CD14-positive monocyte (primary cell): Measurements from ENCODE around the gene VPS33A. TPM values are rescaled to one million over a fixed set of nuclear protein-coding genes. Genes with fewer than 3 reads are reported as not detected.

Experiments
- DNase-seq, 3 donors: peaks; one replicate each; pipeline ENCODE4 v3.0.0-alpha.2; 2011 to 2022
- H2AFZ ChIP-seq: 2 replicates; pipeline ENCODE4 v1.6.0; 2012; ENCODE audit warnings: mild to moderate bottlenecking, low read depth, low read length, inconsistent platforms; ENCODE audit not compliant: insufficient read depth, poor library complexity, severe bottlenecking
- H3K27ac ChIP-seq, 2 donors: 1 replicate in 1 of 2; 2 replicates in 1 of 2; pipeline ENCODE4 v1.5.1; 2012 to 2013; ENCODE audit warnings: low read length in 2 of 2, control low read depth in 1 of 2, inconsistent platforms in 1 of 2, low read depth in 1 of 2, mild to moderate bottlenecking in 1 of 2
- H3K27me3 ChIP-seq, 2 donors: one replicate each; pipeline versions ENCODE4 v1.6.0 to v1.6.1; 2011 to 2013; ENCODE audit warnings: low read length in 2 of 2; ENCODE audit not compliant: control insufficient read depth in 2 of 2, insufficient read depth in 2 of 2
- H3K36me3 ChIP-seq, 2 donors: replicated peaks in 1 of 2; 1 replicate in 1 of 2; 2 replicates in 1 of 2; pipeline versions ENCODE4 v1.5.1 to v1.6.1; 2012 to 2013; ENCODE audit warnings: low read length in 2 of 2, control low read depth in 1 of 2, inconsistent platforms in 1 of 2, mild to moderate bottlenecking in 1 of 2; ENCODE audit not compliant: insufficient read depth in 2 of 2, control insufficient read depth in 1 of 2
- H3K4me1 ChIP-seq, 2 donors: 1 replicate in 1 of 2; 2 replicates in 1 of 2; pipeline versions ENCODE4 v1.5.1 to v1.6.1; 2012 to 2013; ENCODE audit warnings: low read length in 2 of 2, control low read depth in 1 of 2, inconsistent platforms in 1 of 2, mild to moderate bottlenecking in 1 of 2, moderate library complexity in 1 of 2; ENCODE audit not compliant: insufficient read depth in 2 of 2, control insufficient read depth in 1 of 2
- H3K4me2 ChIP-seq: replicated peaks from 2 replicates; pipeline ENCODE3; 2012; ENCODE audit warnings: low read length, moderate library complexity, mild to moderate bottlenecking; ENCODE audit not compliant: poor library complexity, severe bottlenecking; ENCODE audit errors: extremely low read depth
- H3K4me3 ChIP-seq, 3 experiments: fragments of 200-600 bp in 1 of 3; sonication (generic) in 1 of 3; replicated peaks in 1 of 3; 1 replicate in 2 of 3; 2 replicates in 1 of 3; pipeline ENCODE4 v1.5.1; 2011 to 2013; ENCODE audit warnings: low read length in 3 of 3, mild to moderate bottlenecking in 3 of 3, control low read depth in 2 of 3, low read depth in 2 of 3, inconsistent platforms in 1 of 3, moderate library complexity in 1 of 3
- H3K79me2 ChIP-seq: 2 replicates; pipeline ENCODE4 v1.6.0; 2012; ENCODE audit warnings: mild to moderate bottlenecking, control low read depth, inconsistent platforms, low read length, moderate library complexity; ENCODE audit not compliant: insufficient read depth
- H3K9ac ChIP-seq: 2 replicates; pipeline ENCODE4 v1.6.0; 2017; ENCODE audit warnings: low read length, mild to moderate bottlenecking; ENCODE audit not compliant: insufficient read depth, poor library complexity, severe bottlenecking
- H3K9me3 ChIP-seq, 2 donors: replicated peaks in 1 of 2; 1 replicate in 1 of 2; 2 replicates in 1 of 2; pipeline versions ENCODE4 v1.5.1 to v1.6.1; 2012 to 2013; ENCODE audit warnings: low read length in 2 of 2, control low read depth in 1 of 2; ENCODE audit not compliant: control insufficient read depth in 1 of 2, insufficient read depth in 1 of 2
- H4K20me1 ChIP-seq: 2 replicates; pipeline ENCODE4 v1.6.0; 2012; ENCODE audit warnings: mild to moderate bottlenecking, low read length, control low read depth, moderate library complexity; ENCODE audit not compliant: insufficient read depth
- H3K27ac Mint-ChIP-seq, 7 donors: one replicate each; pipeline ENCODE4 v1.8.0; 2020; ENCODE audit warnings: mild to moderate bottlenecking in 7 of 7, mixed read lengths in 7 of 7, moderate library complexity in 6 of 7, inconsistent platforms in 2 of 7
- H3K27me3 Mint-ChIP-seq, 3 donors: one replicate each; pipeline ENCODE4 v1.8.0; 2021 to 2022; ENCODE audit warnings: low read depth in 3 of 3, mild to moderate bottlenecking in 3 of 3, mixed read lengths in 3 of 3, moderate library complexity in 3 of 3, inconsistent platforms in 1 of 3
- H3K36me3 Mint-ChIP-seq, 2 donors: one replicate each; pipeline ENCODE4 v1.8.0; 2020; ENCODE audit warnings: mixed read lengths in 2 of 2, inconsistent platforms in 1 of 2, mild to moderate bottlenecking in 1 of 2
- H3K4me1 Mint-ChIP-seq: one replicate; pipeline ENCODE4 v1.8.0; 2020; ENCODE audit warnings: mild to moderate bottlenecking, mixed read lengths
- H3K4me3 Mint-ChIP-seq, 2 donors: one replicate each; pipeline ENCODE4 v1.8.0; 2020; ENCODE audit warnings: mild to moderate bottlenecking in 2 of 2, mixed read lengths in 2 of 2, moderate library complexity in 1 of 2
- H3K9me3 Mint-ChIP-seq, 7 donors: one replicate each; pipeline ENCODE4 v1.8.0; 2020 to 2022; ENCODE audit warnings: mixed read lengths in 7 of 7, mild to moderate bottlenecking in 6 of 7, moderate library complexity in 6 of 7, inconsistent platforms in 2 of 7
- WGBS: methylation state at CpG from one replicate; pipeline ENCODE4 v1.1.5; 2013; ENCODE audit warnings: missing lambda C conversion rate; ENCODE audit not compliant: insufficient coverage; 5-methylcytosine and 5-hydroxymethylcytosine counted together
- intact Hi-C, 2 donors: fragments of 100-400 bp; cut with micrococcal nuclease; formaldehyde crosslinking; loops; one replicate each; pipeline versions ENCODE4 v1.15.0 to v1.15.1; 2023
- polyA plus RNA-seq, 3 donors: library from polyadenylated mRNA; depleted of rRNA in 1 of 3; unstranded in 2 of 3; stranded (reverse) in 1 of 3; fragments of 300-500 nt in 2 of 3; fragments of >200 nt in 1 of 3; fragmentation: Illumina TruSeq in 2 of 3; gene quantifications; 1 replicate in 2 of 3; 2 replicates in 1 of 3; pipeline ENCODE4 v1.2.3, GENCODE V29; 2012 to 2021
- TF ChIP-seq, protein P1 (sequence below): fragments of 200-600 bp; IDR thresholded peaks from one replicate; pipeline ENCODE4 v1.8.0; 2022; ENCODE audit warnings: antibody characterized with exemption, mild to moderate bottlenecking

VPS33A gene
- polyA plus RNA-seq, 3 donors = 15.3 to 33.1 (median 32.9) TPM

- no peaks in the 10 kb centered on the region for H3K36me3 ChIP-seq
- H3K4me2 ChIP-seq = no peak overlapping the region
- TF ChIP-seq, protein P1, sequence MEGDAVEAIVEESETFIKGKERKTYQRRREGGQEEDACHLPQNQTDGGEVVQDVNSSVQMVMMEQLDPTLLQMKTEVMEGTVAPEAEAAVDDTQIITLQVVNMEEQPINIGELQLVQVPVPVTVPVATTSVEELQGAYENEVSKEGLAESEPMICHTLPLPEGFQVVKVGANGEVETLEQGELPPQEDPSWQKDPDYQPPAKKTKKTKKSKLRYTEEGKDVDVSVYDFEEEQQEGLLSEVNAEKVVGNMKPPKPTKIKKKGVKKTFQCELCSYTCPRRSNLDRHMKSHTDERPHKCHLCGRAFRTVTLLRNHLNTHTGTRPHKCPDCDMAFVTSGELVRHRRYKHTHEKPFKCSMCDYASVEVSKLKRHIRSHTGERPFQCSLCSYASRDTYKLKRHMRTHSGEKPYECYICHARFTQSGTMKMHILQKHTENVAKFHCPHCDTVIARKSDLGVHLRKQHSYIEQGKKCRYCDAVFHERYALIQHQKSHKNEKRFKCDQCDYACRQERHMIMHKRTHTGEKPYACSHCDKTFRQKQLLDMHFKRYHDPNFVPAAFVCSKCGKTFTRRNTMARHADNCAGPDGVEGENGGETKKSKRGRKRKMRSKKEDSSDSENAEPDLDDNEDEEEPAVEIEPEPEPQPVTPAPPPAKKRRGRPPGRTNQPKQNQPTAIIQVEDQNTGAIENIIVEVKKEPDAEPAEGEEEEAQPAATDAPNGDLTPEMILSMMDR = no peak
- peaks cover 11 to 21% of the 10 kb centered on the region in 2 donors for H3K4me1 ChIP-seq
- DNase-seq = no peak
- no peak overlapping the region for H3K4me3 ChIP-seq
- no peak overlapping the region for H2AFZ ChIP-seq
- peaks cover 0 to 18% (median 8%) of the 10 kb centered on the region in 7 donors for H3K9me3 Mint-ChIP-seq
- peaks cover 48 to 69% (median 50%) of the 10 kb centered on the region in 3 donors for H3K27me3 Mint-ChIP-seq
- H3K27me3 ChIP-seq = peaks cover 21 to 39% of the 10 kb centered on the region in 2 donors
- peaks cover 0 to 1% of the 10 kb centered on the region in 2 donors for H3K36me3 Mint-ChIP-seq
- no peak overlapping the region for H3K9ac ChIP-seq
- peaks cover 23% of the 10 kb centered on the region for H3K4me1 Mint-ChIP-seq
- H3K9me3 ChIP-seq = peaks cover 0 to 19% of the 10 kb centered on the region in 2 donors
- H3K27ac Mint-ChIP-seq = no peak overlapping the region
- H4K20me1 ChIP-seq = no peaks in the 10 kb centered on the region
- intact Hi-C loops = no loop called here
- H3K79me2 ChIP-seq = no peaks in the 10 kb centered on the region
- no peak overlapping the region for H3K27ac ChIP-seq
- H3K4me3 Mint-ChIP-seq = no peak overlapping the region
- 91% methylated on average over 12 of the region's 24 CpGs for WGBS
Observed at GRCh38 chr12:122200541-122201175, 65.6 kb downstream of the VPS33A start.

- no peak overlapping the region for H3K9ac ChIP-seq
- H3K79me2 ChIP-seq = no peaks in the 10 kb centered on the region
- Mint-ChIP-seq H3K27me3 (peaks cover 39 to 60% (median 42%) of the 10 kb centered on the region in 3 donors), H3K9me3 (peaks cover 0 to 12% (median 8%) of the 10 kb centered on the region in 7 donors), H3K4me1 (peaks cover 15% of the 10 kb centered on the region), H3K4me3 (no peak overlapping the region), H3K36me3 (peaks cover 0 to 1% of the 10 kb centered on the region in 2 donors), H3K27ac (no peak overlapping the region)
- H3K36me3 ChIP-seq = no peaks in the 10 kb centered on the region
- peaks cover 0 to 10% of the 10 kb centered on the region in 2 donors for H3K9me3 ChIP-seq
- H3K27me3 ChIP-seq = peaks cover 11 to 29% of the 10 kb centered on the region in 2 donors
- 95% methylated on average over 26 of the region's 29 CpGs for WGBS
- intact Hi-C loops = no loop called here
- no peak overlapping the region for H2AFZ ChIP-seq
- TF ChIP-seq, protein P1 = no peak
- no peak for DNase-seq
- H3K4me3 ChIP-seq = no peak overlapping the region
- no peak overlapping the region for H3K4me2 ChIP-seq
- H3K4me1 ChIP-seq = peaks cover 8 to 16% of the 10 kb centered on the region in 2 donors
- no peak overlapping the region for H3K27ac ChIP-seq
- no peaks in the 10 kb centered on the region for H4K20me1 ChIP-seq
Observed at GRCh38 chr12:122199484-122200355, 66.6 kb downstream of the VPS33A start.
